GM12872 (cell line): Measurements from ENCODE around the gene NCOA3.

ENCODE experiments used
- CTCF ChIP-seq: IDR thresholded peaks from 3 replicates; pipeline ENCODE4 v1.5.1; 2011; ENCODE audit warnings: low read depth, mild to moderate bottlenecking, low read length, moderate library complexity; ENCODE audit not compliant: insufficient read depth

Gene NCOA3

GRCh38 chr20:47501116-47501481 is 588 bp upstream of the NCOA3 start:
- TF ChIP-seq CTCF = no peak

GRCh38 chr20:47502271-47503239 is 868 bp downstream of the NCOA3 start:
- no peak for TF ChIP-seq CTCF

GRCh38 chr20:47503685-47504084 is 2.0 kb downstream of the NCOA3 start:
- TF ChIP-seq CTCF = 0 out of 3 replicates have a peak, but pooled peaks have one; percentile 10

GRCh38 chr20:47506335-47506734 is 4.6 kb downstream of the NCOA3 start:
- no peak for TF ChIP-seq CTCF

GRCh38 chr20:47506850-47507249 is 5.2 kb downstream of the NCOA3 start:
- TF ChIP-seq CTCF = no peak

GRCh38 chr20:47508278-47508677 is 6.6 kb downstream of the NCOA3 start:
- no peak for TF ChIP-seq CTCF

- TF ChIP-seq CTCF = no peak
These were observed 7.5 kb downstream of the NCOA3 start for GRCh38 chr20:47509104-47509661.
